Activated naive CD4-positive, alpha-beta T cell treated with anti-CD3 and anti-CD28 coated beads for 36 hours (primary cell): ENCODE measurements around the gene ARL15. TPM values are rescaled to one million over a fixed set of nuclear protein-coding genes. Genes with fewer than 3 reads are reported as not detected.

Source experiments
- CTCF ChIA-PET: fragments of 350-600 bp; sonication (Branson Sonifier 250); formaldehyde crosslinking; loops from one replicate; lab custom pipeline; 2021; ENCODE audit warnings: antibody characterized with exemption; lab: Charles Lee
- DNase-seq: peaks from one replicate; pipeline ENCODE4 v3.0.0-alpha.2; 2020
- H3K27ac Mint-ChIP-seq: one replicate; pipeline ENCODE4 v1.8.0; 2021; ENCODE audit warnings: mild to moderate bottlenecking, mixed read lengths
- H3K27me3 Mint-ChIP-seq: one replicate; pipeline ENCODE4 v1.8.0; 2021; ENCODE audit warnings: low read depth, mixed read lengths
- H3K36me3 Mint-ChIP-seq: one replicate; pipeline ENCODE4 v1.8.0; 2021; ENCODE audit warnings: low read depth, mixed read lengths
- H3K4me1 Mint-ChIP-seq: one replicate; pipeline ENCODE4 v1.8.0; 2021; ENCODE audit warnings: low read depth, mixed read lengths
- H3K4me3 Mint-ChIP-seq: one replicate; pipeline ENCODE4 v1.8.0; 2021; ENCODE audit warnings: mild to moderate bottlenecking, moderate library complexity, mixed read lengths
- H3K9me3 Mint-ChIP-seq: one replicate; pipeline ENCODE4 v1.8.0; 2021; ENCODE audit warnings: mixed read lengths
- intact Hi-C: fragments of 100-400 bp; cut with micrococcal nuclease; formaldehyde crosslinking; loops from one replicate; pipeline ENCODE4 v1.15.1; 2023
- total RNA-seq, 2 experiments: library from RNA; stranded (reverse); gene quantifications; one replicate each; pipeline ENCODE4 v1.2.3, GENCODE V29; 2021

Gene ARL15
- total RNA-seq, 2 experiments from 2014 or later = 6.7 to 7.0 TPM

DNA sequence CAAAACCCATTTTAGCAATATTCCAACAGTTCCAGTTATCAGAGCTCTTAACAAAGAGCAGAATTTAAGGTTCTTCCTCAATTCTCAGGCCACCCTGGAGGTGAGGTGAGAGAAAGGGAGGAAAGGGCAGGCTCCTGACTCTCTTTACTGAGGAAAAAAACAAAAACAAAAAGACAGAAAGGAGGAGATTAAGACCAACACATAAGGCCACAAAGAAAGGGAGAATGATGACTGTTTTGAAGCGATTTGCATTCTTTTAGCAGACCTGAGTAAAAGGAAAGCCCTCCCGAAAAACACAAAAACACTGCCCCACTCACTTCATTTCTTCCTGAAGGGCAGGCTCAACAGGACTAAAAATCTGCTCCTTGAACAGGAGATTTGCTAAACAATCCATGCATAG is 300.5 kb downstream of the ARL15 start:
- H3K27me3 Mint-ChIP-seq = no peaks in the 10 kb centered on the region
- H3K36me3 Mint-ChIP-seq = peaks cover 16% of the 10 kb centered on the region
- intact Hi-C loops = no loop called here
- CTCF ChIA-PET = no interaction called here
- peaks cover 5% of the 10 kb centered on the region for H3K4me1 Mint-ChIP-seq
- no peak for DNase-seq
- no peak overlapping the region for H3K27ac Mint-ChIP-seq
- H3K4me3 Mint-ChIP-seq = no peak overlapping the region
- H3K9me3 Mint-ChIP-seq = peaks cover 12% of the 10 kb centered on the region

GRCh38 chr5:54009357-54009756 is 301.0 kb downstream of the ARL15 start:
- CTCF ChIA-PET = no interaction called here
- peaks cover 13% of the 10 kb centered on the region for H3K36me3 Mint-ChIP-seq
- intact Hi-C loops = no loop called here
- H3K9me3 Mint-ChIP-seq = peaks cover 9% of the 10 kb centered on the region
- no peak overlapping the region for H3K27ac Mint-ChIP-seq
- H3K4me1 Mint-ChIP-seq = peaks cover 5% of the 10 kb centered on the region
- no peaks in the 10 kb centered on the region for H3K27me3 Mint-ChIP-seq
- no peak overlapping the region for H3K4me3 Mint-ChIP-seq
- no peak for DNase-seq

DNA sequence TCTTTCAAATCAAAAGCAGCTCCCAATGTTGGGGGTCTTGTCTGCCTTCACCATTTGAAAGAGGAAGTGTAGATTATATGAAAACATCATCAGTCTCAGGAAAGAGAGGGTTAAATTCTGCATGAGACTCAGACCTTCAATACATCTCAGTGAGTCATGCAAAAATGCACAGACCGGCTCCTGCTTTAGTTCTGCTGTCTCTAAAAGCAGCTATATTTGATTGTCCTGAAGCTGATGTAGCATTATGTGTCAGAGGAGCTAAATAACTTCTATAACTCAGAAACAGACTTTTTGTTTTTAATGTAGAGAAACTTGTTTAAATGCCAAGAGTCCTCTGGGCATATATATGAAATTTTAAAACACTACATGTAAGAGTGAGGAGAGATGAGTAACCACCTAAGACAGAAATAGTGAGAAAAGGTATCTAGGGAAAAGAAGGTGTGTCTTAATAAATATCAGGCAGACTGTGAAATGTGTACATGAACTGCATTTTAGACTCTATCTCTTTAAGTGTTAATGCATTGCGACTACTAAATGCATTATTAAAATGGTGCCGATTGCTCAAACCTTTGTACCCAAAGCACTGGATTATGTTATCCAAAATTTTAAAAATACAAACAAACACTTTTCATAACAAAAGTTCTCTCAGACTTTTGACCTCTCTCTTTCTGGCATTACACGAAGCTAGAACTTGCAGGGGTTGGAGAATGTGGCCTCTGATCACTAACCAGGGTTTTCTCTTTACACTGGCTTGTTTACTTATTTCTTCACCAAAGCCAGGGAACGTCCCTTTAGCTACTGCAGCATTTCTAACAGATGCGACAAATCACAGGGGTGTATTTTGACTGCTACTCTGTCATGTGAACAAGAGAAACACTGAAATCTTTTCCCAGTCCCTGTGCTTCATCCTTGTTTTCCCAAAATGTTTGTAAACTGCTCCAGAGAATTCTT is 302.3 kb downstream of the ARL15 start:
- CTCF ChIA-PET = no interaction called here
- H3K27ac Mint-ChIP-seq = no peak overlapping the region
- H3K4me3 Mint-ChIP-seq = no peak overlapping the region

DNA sequence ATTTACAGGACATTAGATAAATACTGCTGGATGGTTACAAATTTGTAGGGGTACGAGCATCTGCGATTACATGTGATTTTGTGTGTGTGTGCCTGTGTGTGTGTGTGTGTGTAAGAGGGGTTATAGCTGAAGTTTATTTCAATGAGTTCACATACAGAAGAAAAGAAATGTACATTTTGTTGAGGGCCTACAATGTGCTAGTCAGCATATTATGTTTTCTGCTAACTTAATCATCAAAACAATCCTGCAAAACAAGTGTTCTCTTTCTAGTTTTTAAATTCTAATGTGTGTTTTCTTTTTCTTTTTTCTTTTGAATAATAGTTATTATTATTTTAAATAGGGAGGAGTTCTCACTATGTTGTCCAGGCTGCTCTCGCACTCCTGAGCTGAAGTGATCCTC is 305.7 kb downstream of the ARL15 start:
- CTCF ChIA-PET = no interaction called here
- no peaks in the 10 kb centered on the region for H3K4me1 Mint-ChIP-seq

More for the DNA sequence above, 302.3 kb downstream of the ARL15 start:
- H3K4me1 Mint-ChIP-seq = no peaks in the 10 kb centered on the region
- no peaks in the 10 kb centered on the region for H3K27me3 Mint-ChIP-seq
- no peaks in the 10 kb centered on the region for H3K9me3 Mint-ChIP-seq
- no peak for DNase-seq
- peaks cover under 1% of the 10 kb centered on the region for H3K36me3 Mint-ChIP-seq
- intact Hi-C loops = no loop called here

GRCh38 chr5:54002779-54003178 is 307.6 kb downstream of the ARL15 start:
- intact Hi-C loops = no loop called here
- Mint-ChIP-seq H3K4me3 (no peak overlapping the region), H3K4me1 (no peaks in the 10 kb centered on the region), H3K27me3 (no peaks in the 10 kb centered on the region), H3K9me3 (no peaks in the 10 kb centered on the region), H3K27ac (no peak overlapping the region), H3K36me3 (peaks cover 3% of the 10 kb centered on the region)
- CTCF ChIA-PET = no interaction called here
- no peak for DNase-seq

More for the DNA sequence above, 305.7 kb downstream of the ARL15 start:
- Mint-ChIP-seq H3K36me3 (peaks cover 2% of the 10 kb centered on the region), H3K27ac (no peak overlapping the region), H3K27me3 (no peaks in the 10 kb centered on the region), H3K9me3 (no peaks in the 10 kb centered on the region), H3K4me3 (no peak overlapping the region)
- no peak for DNase-seq
- intact Hi-C loops = no loop called here

DNA sequence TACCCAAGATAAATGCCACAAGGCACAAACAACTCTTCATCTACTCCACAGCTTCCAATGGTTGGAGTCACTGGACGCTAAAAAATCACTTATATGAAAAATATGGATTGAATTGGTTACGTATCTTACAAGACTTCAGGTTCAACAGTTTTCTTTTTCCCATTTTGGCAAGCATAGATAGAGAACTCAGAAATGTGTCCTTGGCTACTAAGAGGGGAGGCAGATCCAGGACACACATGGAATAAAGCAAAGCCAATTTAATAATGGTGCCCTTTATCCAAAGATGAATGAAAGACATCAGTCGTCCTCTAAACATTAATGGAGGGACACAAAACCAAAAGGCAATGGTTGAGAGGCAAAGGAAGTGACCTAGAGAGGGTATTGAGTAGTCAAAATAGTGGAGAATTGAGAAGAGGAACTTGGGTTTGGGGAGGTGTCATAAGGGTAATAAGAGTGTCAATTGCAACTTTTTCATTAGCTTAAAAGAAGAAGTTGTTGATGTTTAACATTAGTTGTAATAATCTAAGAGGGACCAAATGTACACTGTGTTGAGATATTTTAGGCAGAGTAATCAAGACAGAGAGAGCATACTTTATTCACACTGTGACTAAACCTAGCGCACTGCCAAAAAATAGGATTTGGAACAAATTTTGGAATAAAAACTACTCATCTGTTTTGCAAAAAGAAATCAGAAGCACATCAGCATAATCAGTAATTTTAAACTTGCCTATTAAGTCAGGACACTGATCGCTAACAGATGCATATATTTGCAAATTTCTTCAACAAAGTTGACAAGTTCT is 308.2 kb downstream of the ARL15 start:
- no peaks in the 10 kb centered on the region for H3K4me1 Mint-ChIP-seq
- intact Hi-C loops = no loop called here
- H3K9me3 Mint-ChIP-seq = no peaks in the 10 kb centered on the region
- H3K4me3 Mint-ChIP-seq = no peak overlapping the region
- CTCF ChIA-PET = no interaction called here
- H3K36me3 Mint-ChIP-seq = peaks cover 3% of the 10 kb centered on the region
- no peak for DNase-seq
- H3K27me3 Mint-ChIP-seq = no peaks in the 10 kb centered on the region
- H3K27ac Mint-ChIP-seq = no peak overlapping the region

GRCh38 chr5:54000011-54000410 is 310.4 kb downstream of the ARL15 start:
- Mint-ChIP-seq H3K27me3 (no peaks in the 10 kb centered on the region), H3K4me3 (no peak overlapping the region), H3K36me3 (peaks cover 7% of the 10 kb centered on the region), H3K9me3 (no peaks in the 10 kb centered on the region), H3K4me1 (no peaks in the 10 kb centered on the region), H3K27ac (no peak overlapping the region)
- CTCF ChIA-PET = no interaction called here
- DNase-seq = no peak
- intact Hi-C loops = no loop called here

GRCh38 chr5:53997736-53998627 is 312.4 kb downstream of the ARL15 start:
- no peak overlapping the region for H3K27ac Mint-ChIP-seq
- CTCF ChIA-PET = interaction anchor here (0.7 kb wide), 1 partner anchor 19 kb away, joined by 4 read pairs; no protein-coding TSS in a partner anchor
- H3K4me1 Mint-ChIP-seq = peaks cover 4% of the 10 kb centered on the region
- no peak overlapping the region for H3K4me3 Mint-ChIP-seq
- intact Hi-C loops = loop anchor here (10.0 kb wide), 1 partner anchor 433 kb away; the partner anchor contains the start of gene NDUFS4
- no peak for DNase-seq
- H3K9me3 Mint-ChIP-seq = no peaks in the 10 kb centered on the region
- H3K36me3 Mint-ChIP-seq = peaks cover 7% of the 10 kb centered on the region
- no peaks in the 10 kb centered on the region for H3K27me3 Mint-ChIP-seq

DNA sequence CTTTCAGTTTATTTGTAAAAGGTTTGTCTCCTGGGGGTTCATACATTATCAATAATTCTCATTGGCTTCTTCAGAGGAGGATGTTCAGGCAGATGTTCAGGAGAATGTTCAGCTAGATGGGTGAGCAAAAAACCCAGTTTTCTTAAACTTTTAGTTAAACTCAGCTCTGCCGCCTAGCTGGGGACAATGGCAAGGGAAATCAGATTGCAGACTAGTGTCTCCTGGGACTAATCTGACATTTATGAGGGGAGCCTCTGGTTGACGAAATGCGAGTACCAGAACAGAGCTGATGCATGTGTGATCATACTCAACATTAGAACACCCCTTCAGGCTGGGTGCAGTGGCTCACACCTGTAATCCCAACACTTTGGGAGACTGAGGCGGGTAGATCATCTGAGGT is 314.4 kb downstream of the ARL15 start:
- no peak for DNase-seq
- no peaks in the 10 kb centered on the region for H3K27me3 Mint-ChIP-seq
- no peak overlapping the region for H3K4me3 Mint-ChIP-seq
- CTCF ChIA-PET = no interaction called here
- no peaks in the 10 kb centered on the region for H3K9me3 Mint-ChIP-seq
- intact Hi-C loops = loop anchor here (10.0 kb wide), 1 partner anchor 431 kb away; the partner anchor contains the start of gene NDUFS4
- peaks cover 4% of the 10 kb centered on the region for H3K4me1 Mint-ChIP-seq
- H3K36me3 Mint-ChIP-seq = peaks cover 7% of the 10 kb centered on the region
- no peak overlapping the region for H3K27ac Mint-ChIP-seq

DNA sequence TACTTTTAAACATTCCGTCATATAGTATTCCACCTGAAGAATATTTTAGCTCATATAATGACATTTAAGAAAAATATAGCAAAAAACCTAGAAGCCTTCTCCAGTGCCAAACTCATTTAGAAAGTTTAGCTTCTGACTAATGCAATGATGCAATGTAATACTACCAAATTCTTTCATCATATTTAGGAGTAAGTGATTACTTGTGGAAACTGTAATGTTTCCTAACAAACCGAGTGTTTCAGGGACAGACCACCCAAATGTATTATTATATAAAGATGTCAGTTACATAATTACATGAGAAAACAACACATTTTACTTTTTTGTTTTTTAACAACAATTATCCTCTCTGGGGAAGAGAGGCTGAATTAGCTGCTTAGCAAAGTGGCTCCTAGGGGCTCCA is 316.2 kb downstream of the ARL15 start:
- no peak for DNase-seq
- H3K4me3 Mint-ChIP-seq = no peak overlapping the region
- CTCF ChIA-PET = no interaction called here
- no peaks in the 10 kb centered on the region for H3K9me3 Mint-ChIP-seq
- intact Hi-C loops = loop anchor here (5.0 to 10.0 kb wide), 2 partner anchors 318 to 429 kb away; partner anchors contain the start of genes ARL15 and NDUFS4
- peaks cover 4% of the 10 kb centered on the region for H3K4me1 Mint-ChIP-seq
- peaks cover 6% of the 10 kb centered on the region for H3K36me3 Mint-ChIP-seq
- no peaks in the 10 kb centered on the region for H3K27me3 Mint-ChIP-seq
- no peak overlapping the region for H3K27ac Mint-ChIP-seq

DNA sequence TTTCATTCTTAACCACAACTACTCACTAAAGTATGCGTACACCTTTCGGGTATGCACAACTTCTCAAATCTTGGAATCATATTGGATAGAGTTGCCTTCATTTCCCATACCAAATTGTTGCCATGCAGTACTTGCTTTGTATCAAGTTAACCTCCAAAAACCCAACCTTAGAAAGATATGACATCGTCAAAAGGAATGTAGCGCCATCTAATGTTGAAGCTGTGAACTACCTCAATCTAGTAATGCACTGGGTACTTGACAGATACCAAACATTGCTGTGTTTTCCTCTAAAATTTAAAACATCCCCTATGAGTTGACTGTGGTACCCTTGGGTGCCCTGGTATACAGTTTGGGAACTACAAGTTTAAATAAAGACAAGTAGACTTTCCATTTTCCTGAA is 318.4 kb downstream of the ARL15 start:
- H3K4me1 Mint-ChIP-seq = peaks cover 4% of the 10 kb centered on the region
- CTCF ChIA-PET = no interaction called here
- intact Hi-C loops = loop anchor here (1.0 to 10.0 kb wide), 3 partner anchors 320 to 510 kb away; partner anchors contain the start of genes ARL15 and NDUFS4
- H3K27ac Mint-ChIP-seq = no peak overlapping the region
- no peaks in the 10 kb centered on the region for H3K27me3 Mint-ChIP-seq
- no peak overlapping the region for H3K4me3 Mint-ChIP-seq
- no peaks in the 10 kb centered on the region for H3K9me3 Mint-ChIP-seq
- no peak for DNase-seq
- peaks cover 4% of the 10 kb centered on the region for H3K36me3 Mint-ChIP-seq
